Activated T-helper 1 cell treated with anti-CD3 and anti-CD28 coated beads, Interleukin-2, amount 50 U/mL, for 16 hours (primary cell): ENCODE measurements around the gene KCNQ5.

ENCODE experiments used
- DNase-seq, 2 donors: peaks; one replicate each; pipeline ENCODE4 v3.0.0-alpha.2; 2020; ENCODE audit warnings: low read depth in 1 of 2, low spot score in 1 of 2

KCNQ5 gene

GRCh38 chr6:73088138-73088813 is 466.4 kb downstream of the KCNQ5 start:
- DNase-seq, result no peak

- DNase-seq, result no peak
These were observed 483.1 kb downstream of the KCNQ5 start for GRCh38 chr6:73104921-73105320.

- DNase-seq, result no peak
These were observed 485.2 kb downstream of the KCNQ5 start for GRCh38 chr6:73107016-73107415.

GRCh38 chr6:73108949-73109348 is 487.1 kb downstream of the KCNQ5 start:
- no peak for DNase-seq

GRCh38 chr6:73109659-73110058 is 487.8 kb downstream of the KCNQ5 start:
- DNase-seq, result no peak

GRCh38 chr6:73116330-73116729 is 494.5 kb downstream of the KCNQ5 start:
- DNase-seq, result no peak

- no peak for DNase-seq
These were observed 499.6 kb downstream of the KCNQ5 start for GRCh38 chr6:73121421-73121993.

- no peak for DNase-seq
These were observed 501.9 kb downstream of the KCNQ5 start for GRCh38 chr6:73123632-73124329.

- DNase-seq, result peak; percentile 55 to 70
These were observed 508.0 kb downstream of the KCNQ5 start for GRCh38 chr6:73129653-73130443.

GRCh38 chr6:73131706-73132105 is 509.8 kb downstream of the KCNQ5 start:
- no peak for DNase-seq

GRCh38 chr6:73134588-73134987 is 512.7 kb downstream of the KCNQ5 start:
- no peak for DNase-seq

- DNase-seq, result no peak
These were observed 518.0 kb downstream of the KCNQ5 start for GRCh38 chr6:73139681-73140383.

GRCh38 chr6:73143551-73143950 is 521.7 kb downstream of the KCNQ5 start:
- no peak for DNase-seq

- DNase-seq, result no peak
These were observed 522.7 kb downstream of the KCNQ5 start for GRCh38 chr6:73144516-73144915.

- no peak for DNase-seq
These were observed 523.8 kb downstream of the KCNQ5 start for GRCh38 chr6:73145690-73146089.

GRCh38 chr6:73151732-73152131 is 529.9 kb downstream of the KCNQ5 start:
- DNase-seq, result no peak

GRCh38 chr6:73152556-73152955 is 530.7 kb downstream of the KCNQ5 start:
- DNase-seq, result no peak

- DNase-seq, result no peak
These were observed 531.3 kb downstream of the KCNQ5 start for GRCh38 chr6:73152966-73153757.

GRCh38 chr6:73156793-73157767 is 535.2 kb downstream of the KCNQ5 start:
- DNase-seq, result no peak
